ENCODE measurements around the gene SH3BP4. TPM values are rescaled to one million over a fixed set of nuclear protein-coding genes. Genes with fewer than 3 reads are reported as not detected.

Gene SH3BP4
- 10 to 100 TPM; 41.0 to 46.8 (median 44.1) TPM for polyA plus RNA-seq (ENCODE audit: insufficient read length in 4 of 4)

- DNase-seq (ENCODE audit: low read depth in 4 of 4, low spot score in 3 of 4), result peak in 1 of 4 donors; percentile 66
Observed at GRCh38 chr2:234951664-234952269, at the start of gene SH3BP4. TSS of gene SH3BP4 (plus strand) at chr2:234952017. CDS start at chr2:235035003, 82,986 bp downstream.

DNA sequence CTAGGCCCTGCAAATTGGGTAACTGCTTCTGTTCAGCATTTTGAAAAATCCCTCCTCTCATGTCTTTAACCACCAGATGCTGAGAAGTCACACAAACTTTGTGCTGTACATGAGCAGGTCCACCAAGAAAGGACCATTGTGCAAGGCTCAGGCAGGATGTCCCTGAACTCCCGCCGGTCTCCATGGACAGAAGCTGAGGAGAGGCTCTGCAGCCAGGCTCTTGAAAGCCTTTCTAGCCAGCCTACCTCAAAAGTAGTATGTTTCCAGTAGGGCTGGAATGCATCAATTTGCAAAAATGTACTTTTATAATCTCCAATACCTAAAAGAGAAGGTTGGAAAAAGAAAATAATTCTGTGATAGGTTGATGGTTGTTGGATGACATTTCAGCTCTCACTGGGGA is 47.0 kb upstream of the SH3BP4 start:
- no peak for DNase-seq (ENCODE audit: low read depth in 4 of 4, low spot score in 3 of 4)

DNA sequence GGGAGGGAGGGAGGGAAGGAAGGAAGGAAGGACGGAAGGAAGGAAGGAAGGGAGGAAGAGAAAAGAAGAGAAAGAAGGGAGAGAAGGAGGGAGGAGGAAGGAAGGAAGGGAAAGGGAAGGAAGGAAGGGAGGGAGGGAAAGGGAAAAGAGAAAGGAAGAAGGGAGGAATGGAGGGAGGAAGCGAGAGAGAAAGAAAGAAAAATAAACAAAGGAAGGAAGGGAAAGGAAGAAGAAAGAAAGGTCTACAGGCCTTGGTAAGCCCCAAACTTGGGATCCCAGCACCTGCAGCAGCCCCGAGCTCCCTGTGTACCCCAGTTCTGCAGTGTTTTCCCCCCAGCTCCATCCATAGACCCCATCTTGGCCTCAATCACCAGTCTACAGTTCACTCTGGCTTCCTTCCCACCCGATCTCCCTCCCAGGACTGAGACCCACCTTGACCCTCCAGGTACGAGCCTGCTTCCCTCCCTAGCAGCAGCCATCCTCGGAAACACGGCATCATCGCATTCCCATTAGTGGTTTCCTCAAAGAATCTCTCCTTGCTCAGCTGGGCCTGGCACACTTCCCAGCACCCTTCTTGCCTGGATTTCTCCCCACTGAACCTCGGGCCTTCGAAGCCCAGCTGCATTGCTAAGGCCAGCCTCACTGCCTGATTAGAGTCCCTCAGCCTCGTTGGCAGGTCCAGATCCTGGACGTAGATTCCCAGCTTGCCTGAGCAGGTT is 46.1 kb upstream of the SH3BP4 start:
- no peak for DNase-seq (ENCODE audit: low read depth in 4 of 4, low spot score in 3 of 4)

- DNase-seq (ENCODE audit: low read depth in 4 of 4, low spot score in 3 of 4), result no peak
Observed at GRCh38 chr2:234910186-234910679, 41.6 kb upstream of the SH3BP4 start.

- DNase-seq (ENCODE audit: low read depth in 4 of 4, low spot score in 3 of 4), result no peak
Observed at GRCh38 chr2:234911271-234911670, 40.5 kb upstream of the SH3BP4 start.

- no peak for DNase-seq (ENCODE audit: low read depth in 4 of 4, low spot score in 3 of 4)
Observed at GRCh38 chr2:234912437-234912836, 39.4 kb upstream of the SH3BP4 start.

DNA sequence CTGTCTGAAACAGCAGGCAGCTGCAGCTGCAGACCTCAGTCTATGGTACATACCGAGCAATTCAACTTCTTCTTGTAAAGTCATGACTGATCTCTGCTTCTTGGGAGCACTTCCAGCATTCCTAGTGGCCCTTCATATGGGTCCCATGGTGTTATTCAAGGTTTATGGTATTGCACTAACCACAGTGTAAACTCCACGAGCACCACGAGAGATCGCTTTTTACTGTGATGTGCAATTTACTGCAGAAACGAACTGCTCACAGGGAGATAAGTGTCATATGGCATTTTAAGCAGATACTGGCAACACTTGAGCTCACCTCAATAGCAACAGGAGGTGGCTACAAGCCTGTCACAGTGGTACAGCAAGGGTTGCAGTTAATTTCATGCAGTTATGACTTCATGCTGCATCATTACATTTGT is 38.6 kb upstream of the SH3BP4 start:
- DNase-seq (ENCODE audit: low read depth in 4 of 4, low spot score in 3 of 4), result no peak

- DNase-seq (ENCODE audit: low read depth in 4 of 4, low spot score in 3 of 4), result no peak
Observed at GRCh38 chr2:234914371-234915154, 37.3 kb upstream of the SH3BP4 start.

- no peak for DNase-seq (ENCODE audit: low read depth in 4 of 4, low spot score in 3 of 4)
Observed at GRCh38 chr2:234916674-234917073, 35.1 kb upstream of the SH3BP4 start.

DNA sequence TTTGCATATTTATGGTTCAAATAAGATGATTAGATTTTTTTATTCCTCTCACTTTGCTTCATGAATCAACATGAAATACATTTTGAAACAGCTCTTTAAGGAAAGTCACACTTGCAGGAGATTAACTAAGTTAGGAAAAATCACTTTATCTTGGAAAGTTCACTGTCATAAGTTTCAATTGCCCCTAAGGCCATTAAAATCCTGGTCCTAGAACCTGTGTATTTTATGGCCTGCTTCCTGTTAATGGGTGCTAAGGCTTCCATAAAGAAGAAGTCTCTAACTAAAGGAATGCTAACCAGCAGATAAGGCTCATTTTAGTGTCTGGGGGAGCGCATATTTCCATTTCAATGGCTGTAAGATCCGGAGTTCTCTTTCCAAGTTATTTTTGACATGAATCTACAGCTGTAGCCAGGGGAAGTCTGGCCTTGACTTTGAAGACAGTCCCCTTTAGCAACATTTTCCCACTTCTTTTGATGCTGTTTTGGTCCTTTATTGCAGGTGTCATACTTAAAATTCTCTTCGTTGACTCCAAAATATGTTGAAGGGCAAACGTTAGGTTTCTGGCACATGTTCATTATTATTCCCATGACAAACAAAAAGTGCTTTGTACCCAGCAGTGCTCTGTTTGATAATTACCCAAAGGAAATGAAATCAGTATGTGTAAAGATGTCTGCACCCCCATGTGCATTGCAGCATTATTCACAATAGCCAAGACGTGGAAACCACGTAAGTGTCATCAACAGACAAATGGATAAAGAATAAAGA is 34.4 kb upstream of the SH3BP4 start:
- DNase-seq (ENCODE audit: low read depth in 4 of 4, low spot score in 3 of 4), result no peak

DNA sequence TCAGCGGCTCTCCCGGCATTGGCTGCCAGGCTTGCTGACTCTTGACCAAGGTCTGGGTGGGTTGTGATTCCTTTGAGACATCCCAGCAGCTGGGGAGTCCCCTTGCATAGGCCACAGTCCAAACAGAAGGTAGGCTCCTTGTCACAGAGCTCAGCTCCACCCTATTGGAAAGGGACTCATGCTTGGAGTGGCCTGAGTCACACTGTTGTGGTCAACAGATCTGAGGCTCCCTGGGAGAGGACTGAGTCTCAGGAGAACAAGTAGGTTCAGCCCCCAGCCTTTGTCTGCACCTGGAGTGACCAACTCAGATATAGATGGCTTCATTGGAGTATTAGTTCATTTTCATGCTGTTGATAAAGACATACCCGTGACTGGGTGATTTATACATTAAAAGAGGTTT is 32.1 kb upstream of the SH3BP4 start:
- no peak for DNase-seq (ENCODE audit: low read depth in 4 of 4, low spot score in 3 of 4)

DNA sequence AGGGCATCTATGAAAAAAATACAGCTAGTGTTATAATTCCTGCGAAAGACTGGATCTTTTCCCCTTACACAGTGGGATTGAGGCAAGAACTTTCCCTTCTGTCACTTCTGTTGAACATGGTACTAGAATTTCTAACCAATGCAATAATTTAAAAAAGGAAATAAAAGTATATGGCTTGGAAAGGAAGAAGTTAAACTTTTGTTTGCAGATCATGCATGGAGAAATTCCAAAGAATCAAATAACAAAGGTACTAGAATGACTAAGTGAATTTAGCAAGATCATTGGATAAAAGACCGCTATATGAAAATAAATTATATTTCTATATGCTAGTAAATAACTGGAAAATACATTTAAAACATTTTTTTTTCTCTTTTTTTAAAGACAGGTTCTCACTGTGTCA is 31.0 kb upstream of the SH3BP4 start:
- no peak for DNase-seq (ENCODE audit: low read depth in 4 of 4, low spot score in 3 of 4)

DNA sequence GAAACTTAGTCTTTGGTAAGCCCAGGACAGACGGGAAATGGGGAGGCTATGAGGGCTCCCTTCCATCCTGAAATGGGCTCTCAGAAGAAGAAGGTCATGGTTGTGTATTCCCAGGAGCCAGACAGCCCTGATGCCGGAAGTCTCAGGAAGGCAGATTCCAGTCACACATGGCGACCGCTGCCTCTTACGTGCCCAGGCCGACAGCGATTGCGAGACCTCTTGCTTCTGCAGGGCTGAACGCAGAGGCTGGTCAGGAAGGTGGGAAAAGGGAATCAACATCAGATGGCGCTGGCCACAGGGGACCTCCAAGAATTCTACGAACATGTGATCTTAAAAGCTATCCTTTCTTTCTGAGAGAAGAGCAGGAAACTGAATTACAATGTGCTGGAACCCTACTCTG is 22.8 kb upstream of the SH3BP4 start:
- DNase-seq (ENCODE audit: low read depth in 4 of 4, low spot score in 3 of 4), result no peak

DNA sequence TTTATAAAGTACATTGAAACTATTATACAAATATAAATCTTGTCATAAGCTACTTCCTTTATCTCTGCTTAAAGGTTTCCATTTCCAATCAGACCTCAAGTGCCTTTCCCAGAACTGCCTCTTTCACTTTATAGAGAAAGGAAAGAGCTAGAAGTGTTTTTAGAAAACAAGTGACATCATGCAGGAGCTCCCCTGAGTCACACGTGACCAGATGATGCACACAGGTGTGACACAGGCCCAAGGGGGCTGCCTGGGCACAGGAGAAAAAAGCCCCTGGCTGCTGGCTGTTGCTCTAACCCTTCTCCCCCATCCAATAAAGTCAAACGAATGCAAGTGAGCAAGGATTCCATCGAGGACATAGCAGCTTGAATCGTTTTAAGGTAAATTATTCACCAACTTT is 21.4 kb upstream of the SH3BP4 start:
- DNase-seq (ENCODE audit: low read depth in 4 of 4, low spot score in 3 of 4), result no peak

- DNase-seq (ENCODE audit: low read depth in 4 of 4, low spot score in 3 of 4), result no peak
Observed at GRCh38 chr2:234931371-234931770, 20.4 kb upstream of the SH3BP4 start.

DNA sequence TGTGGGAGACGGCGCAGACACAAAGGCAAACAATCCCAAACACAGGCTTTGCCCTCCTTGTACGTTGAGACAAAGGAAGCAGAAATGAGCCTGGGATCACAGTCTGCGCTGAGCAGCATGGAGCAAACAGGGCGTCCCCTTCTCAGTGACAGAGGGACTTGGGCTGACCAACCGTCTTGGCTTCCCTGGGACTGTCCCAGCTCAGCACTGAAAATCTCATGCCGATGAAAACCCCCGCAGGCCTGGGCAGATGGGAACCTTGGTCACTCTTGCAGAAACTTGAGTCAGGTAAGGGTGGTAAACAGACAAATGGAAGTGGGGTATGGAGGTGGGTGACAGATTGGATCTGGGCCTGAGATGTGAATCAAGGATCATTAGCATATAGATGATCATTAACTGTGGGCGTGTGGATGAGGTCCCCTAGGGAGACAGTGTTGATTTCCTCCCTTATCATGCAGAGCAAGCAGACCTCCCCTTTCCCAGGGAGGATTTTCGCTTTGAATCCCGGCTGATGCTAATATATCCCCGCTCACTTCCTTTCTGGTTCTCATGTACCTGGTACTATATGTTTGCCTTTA is 19.1 kb upstream of the SH3BP4 start:
- no peak for DNase-seq (ENCODE audit: low read depth in 4 of 4, low spot score in 3 of 4)

DNA sequence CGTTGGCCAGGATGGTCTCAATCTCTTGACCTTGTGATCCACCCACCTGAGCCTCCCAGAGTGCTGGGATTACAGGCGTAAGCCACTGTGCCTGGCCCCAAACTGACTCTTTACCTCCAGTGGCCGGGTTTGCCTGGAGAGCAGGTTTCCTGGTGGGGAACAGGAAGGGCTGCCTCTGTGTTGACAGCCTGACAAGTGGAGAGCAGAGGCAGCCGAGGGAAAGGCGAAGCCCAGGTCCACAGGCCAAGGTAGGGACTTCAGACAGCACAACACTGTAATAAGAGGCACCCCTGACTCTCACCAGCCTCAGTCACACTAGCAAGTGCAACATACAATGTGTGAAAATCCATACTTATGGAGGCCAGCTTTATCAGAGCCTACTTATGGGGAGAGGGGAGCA is 16.5 kb upstream of the SH3BP4 start:
- DNase-seq (ENCODE audit: low read depth in 4 of 4, low spot score in 3 of 4), result no peak

DNA sequence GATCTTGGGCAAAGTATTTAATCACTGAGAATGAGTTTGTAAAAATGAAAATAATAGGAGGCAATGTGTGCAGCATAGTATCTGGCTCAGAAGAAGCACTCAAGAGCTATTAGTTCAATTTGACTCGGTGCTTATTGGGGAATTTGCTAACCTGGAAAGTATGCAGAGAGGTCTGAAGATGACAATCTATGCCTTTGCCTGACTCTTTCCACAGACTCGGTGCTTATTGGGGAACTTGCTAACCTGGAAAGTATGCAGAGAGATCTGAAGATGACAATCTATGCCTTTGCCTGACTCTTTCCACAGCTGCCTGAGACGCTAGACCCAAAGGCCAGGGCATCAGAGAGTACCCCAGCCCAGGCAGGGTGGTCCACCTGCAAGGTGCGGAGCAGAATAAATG is 12.2 kb upstream of the SH3BP4 start:
- no peak for DNase-seq (ENCODE audit: low read depth in 4 of 4, low spot score in 3 of 4)

- no peak for DNase-seq (ENCODE audit: low read depth in 4 of 4, low spot score in 3 of 4)
Observed at GRCh38 chr2:234939996-234940395, 11.8 kb upstream of the SH3BP4 start.

- no peak for DNase-seq (ENCODE audit: low read depth in 4 of 4, low spot score in 3 of 4)
Observed at GRCh38 chr2:234940527-234940926, 11.3 kb upstream of the SH3BP4 start.

All from right renal pelvis (tissue), 4 donors.